HG02884 (cell line): Measurements from ENCODE around the gene NCOA1.

Source experiments
- ATAC-seq: cut with Tn5 transposase; IDR thresholded peaks from one replicate; pipeline ENCODE4 v1.9.1; 2021; ENCODE audit warnings: mild to moderate bottlenecking, moderate library complexity; ENCODE audit not compliant: unreplicated experiment

The NCOA1 gene

DNA sequence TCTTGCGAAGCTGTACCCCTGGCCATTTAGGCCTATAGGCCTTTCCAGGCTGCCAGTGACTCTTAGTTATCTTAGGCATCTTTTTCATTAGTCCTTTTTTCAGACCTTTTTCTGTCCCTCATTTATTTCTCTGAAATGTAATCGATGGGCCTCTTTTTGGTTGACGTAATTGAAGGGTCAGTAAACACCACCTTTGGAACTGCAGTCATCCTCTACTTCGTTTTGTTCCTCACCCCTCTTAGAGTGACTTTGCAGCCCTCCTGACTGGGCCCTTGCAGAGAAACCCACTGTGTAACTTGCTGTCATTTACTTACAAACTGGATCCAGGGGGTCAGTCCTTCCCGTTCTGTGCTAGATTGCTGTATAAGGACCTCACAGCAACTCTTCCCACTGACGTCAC, 325.4 kb downstream of the NCOA1 start:
- ATAC-seq: no peak

GRCh38 chr2:24816884-24817283, 325.8 kb downstream of the NCOA1 start:
- ATAC-seq: no peak

GRCh38 chr2:24818721-24819167, 327.7 kb downstream of the NCOA1 start:
- no peak for ATAC-seq

GRCh38 chr2:24819442-24820174, 328.6 kb downstream of the NCOA1 start:
- no peak for ATAC-seq

DNA sequence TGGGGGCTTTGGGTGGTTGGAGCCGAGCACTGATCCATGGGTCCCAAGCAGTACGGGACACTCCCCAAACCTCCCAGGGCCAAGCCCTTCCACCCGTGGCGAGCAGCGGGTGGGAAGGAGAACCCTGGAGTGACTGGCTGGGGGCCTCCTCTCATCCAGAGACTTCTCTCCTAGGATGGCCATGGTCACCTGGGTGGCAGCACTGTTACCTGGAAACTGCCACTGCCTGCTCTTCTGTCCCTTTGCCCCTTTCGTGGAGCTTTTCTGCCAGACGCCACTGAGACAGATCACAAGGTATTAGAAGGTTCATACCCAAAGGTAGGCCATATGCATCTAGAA, 329.1 kb downstream of the NCOA1 start:
- ATAC-seq: no peak
